ENCODE measurements around the gene EIPR1.

- TF ChIP-seq POLR2AphosphoS5 (IDR thresholded peaks at IDR 0.05; ENCODE audit: low read depth, low read length) (no peak), ZNF773 (CRISPR knock-in tag; IDR thresholded peaks at IDR 0.05; ENCODE audit: borderline replicate concordance) (no peak), ZNF576 (CRISPR knock-in tag; IDR thresholded peaks at IDR 0.05) (no peak), ESRRA (CRISPR knock-in tag; IDR thresholded peaks at IDR 0.05; ENCODE audit: low read depth) (no peak), PHF8 (CRISPR knock-in tag; IDR thresholded peaks at IDR 0.05) (no peak), PITX1 (CRISPR knock-in tag; IDR thresholded peaks at IDR 0.05) (no peak), FOXP1 (IDR thresholded peaks at IDR 0.05) (no peak), FOXP1 (CRISPR knock-in tag; IDR thresholded peaks at IDR 0.05) (no peak)
These were observed 86.5 kb downstream of the EIPR1 start for GRCh38 chr2:3291113-3291512.

All from HepG2 (cell line).